Measurements from ENCODE around the gene DZIP3. TPM values are rescaled to one million over a fixed set of nuclear protein-coding genes. Genes with fewer than 3 reads are reported as not detected.
"Not testable (repeated sequence)": the region's sequence is repeated elsewhere in the genome, so short reads cannot be mapped to it uniquely, and the experiment has no call there.

The DZIP3 gene
- total RNA-seq, 2 experiments from 2014 or later, result 14.5 to 31.8 TPM

GRCh38 chr3:108677811-108678210, 88.3 kb downstream of the DZIP3 start:
- Histone ChIP-seq H3K4me2 (ENCODE audit: low read length) (no peak overlapping the region), H4K20me1 (ENCODE audit: insufficient read depth, low read length) (no peaks in the 10 kb centered on the region), H3K9me3 (ENCODE audit: low read length) (no peaks in the 10 kb centered on the region), H3K27ac (ENCODE audit: low read depth, low read length, poor library complexity, severe bottlenecking) (no peak overlapping the region), H3K9me2 (ENCODE audit: insufficient read depth, low read length) (no peaks in the 10 kb centered on the region), H3K4me1 (ENCODE audit: insufficient read depth, low read length, poor library complexity, severe bottlenecking) (no peaks in the 10 kb centered on the region), H3K79me2 (ENCODE audit: insufficient read depth, low read depth, low read length) (no peaks in the 10 kb centered on the region), H2AFZ (ENCODE audit: low read length) (no peak overlapping the region), H3K36me3 (ENCODE audit: insufficient read depth, low read length) (peaks cover 16% of the 10 kb centered on the region), H3K4me3 (ENCODE audit: low read depth, low read length, poor library complexity, severe bottlenecking) (no peak overlapping the region)
- DNase-seq (ENCODE audit: low spot score), result no peak
- TF ChIP-seq EZH2phosphoT487 (IDR thresholded peaks at IDR 0.05; ENCODE audit: borderline replicate concordance, low read depth, low read length) (no peak), CTCF (conservative IDR thresholded peaks at IDR 0.05; ENCODE audit: low read length) (no peak)
- BruUV-seq (replicated peaks), result no TSS peak
- ChIA-PET CTCF (ENCODE audit: unreplicated experiment) (no interaction called here), POLR2A (interaction anchor here (0.6 to 0.7 kb wide), 3 partner anchors 30 to 675 kb away, joined by 3 to 4 read pairs (median 3); no protein-coding TSS in a partner anchor)
- intact Hi-C loops (cut with micrococcal nuclease; ENCODE audit: unreplicated experiment), result no loop called here

GRCh38 chr3:108692286-108692685, 102.8 kb downstream of the DZIP3 start:
- H4K20me1 ChIP-seq (ENCODE audit: insufficient read depth, low read length); BruUV-seq (replicated peaks); H3K27ac ChIP-seq (ENCODE audit: low read depth, low read length, poor library complexity, severe bottlenecking); POLR2A ChIA-PET; H3K79me2 ChIP-seq (ENCODE audit: insufficient read depth, low read depth, low read length); H3K9me2 ChIP-seq (ENCODE audit: insufficient read depth, low read length); intact Hi-C loops (cut with micrococcal nuclease; ENCODE audit: unreplicated experiment); CTCF ChIA-PET (ENCODE audit: unreplicated experiment); H3K4me1 ChIP-seq (ENCODE audit: insufficient read depth, low read length, poor library complexity, severe bottlenecking); H3K4me2 ChIP-seq (ENCODE audit: low read length); H3K4me3 ChIP-seq (ENCODE audit: low read depth, low read length, poor library complexity, severe bottlenecking); H2AFZ ChIP-seq (ENCODE audit: low read length); DNase-seq (ENCODE audit: low spot score): not testable (repeated sequence)
- Histone ChIP-seq H3K36me3 (ENCODE audit: insufficient read depth, low read length) (peaks cover 44% of the 10 kb centered on the region), H3K9me3 (ENCODE audit: low read length) (peaks cover 13% of the 10 kb centered on the region; the same call in 1 of the 2 replicates)

- H3K4me3 ChIP-seq (ENCODE audit: low read depth, low read length, poor library complexity, severe bottlenecking), result no peak overlapping the region
- no peak overlapping the region for H3K27ac ChIP-seq (ENCODE audit: low read depth, low read length, poor library complexity, severe bottlenecking)
- TF ChIP-seq EZH2phosphoT487 (IDR thresholded peaks at IDR 0.05; ENCODE audit: borderline replicate concordance, low read depth, low read length), result no peak
- no peak for TF ChIP-seq CTCF (conservative IDR thresholded peaks at IDR 0.05; ENCODE audit: low read length)
- H4K20me1 ChIP-seq (ENCODE audit: insufficient read depth, low read length), result no peaks in the 10 kb centered on the region
- H2AFZ ChIP-seq (ENCODE audit: low read length), result no peak overlapping the region
- H3K79me2 ChIP-seq (ENCODE audit: insufficient read depth, low read depth, low read length), result no peaks in the 10 kb centered on the region
- peaks cover 18% of the 10 kb centered on the region for H3K36me3 ChIP-seq (ENCODE audit: insufficient read depth, low read length)
- BruUV-seq (replicated peaks), result no TSS peak
- intact Hi-C loops (cut with micrococcal nuclease; ENCODE audit: unreplicated experiment), result no loop called here
- peaks cover 13% of the 10 kb centered on the region; the same call in 1 of the 2 replicates for H3K9me3 ChIP-seq (ENCODE audit: low read length)
- CTCF ChIA-PET (ENCODE audit: unreplicated experiment), result no interaction called here
- H3K4me2 ChIP-seq (ENCODE audit: low read length), result no peak overlapping the region
- no peaks in the 10 kb centered on the region for H3K4me1 ChIP-seq (ENCODE audit: insufficient read depth, low read length, poor library complexity, severe bottlenecking)
- POLR2A ChIA-PET, result no interaction called here
- DNase-seq (ENCODE audit: low spot score), result no peak
- no peaks in the 10 kb centered on the region for H3K9me2 ChIP-seq (ENCODE audit: insufficient read depth, low read length)
Measured at GRCh38 chr3:108698461-108698860, 108.9 kb downstream of the DZIP3 start.
